Hepatocyte (in vitro differentiated cells): ENCODE data around the gene PPFIBP2. TPM values are rescaled to one million over a fixed set of nuclear protein-coding genes. Genes with fewer than 3 reads are reported as not detected.

Experiments used
- DNase-seq: peaks from one replicate; pipeline ENCODE4 v3.0.0-alpha.2; 2016; ENCODE audit warnings: low spot score
- H2AFZ ChIP-seq: fragments of 200-600 bp; sonication (generic); 2 replicates; pipeline ENCODE4 v1.6.0; 2016; ENCODE audit warnings: antibody characterized with exemption, mild to moderate bottlenecking
- H3K27ac ChIP-seq: fragments of 200-600 bp; sonication (generic); 2 replicates; pipeline ENCODE4 v1.5.1; 2016; ENCODE audit warnings: mild to moderate bottlenecking
- H3K27me3 ChIP-seq: fragments of 200-600 bp; sonication (generic); 2 replicates; pipeline ENCODE4 v1.6.1; 2016
- H3K36me3 ChIP-seq: fragments of 200-600 bp; sonication (generic); replicated peaks from 2 replicates; pipeline ENCODE4 v1.5.1; 2016; ENCODE audit warnings: low read depth; ENCODE audit not compliant: insufficient read depth
- H3K4me1 ChIP-seq: fragments of 200-600 bp; sonication (generic); 2 replicates; pipeline ENCODE4 v1.5.1; 2016; ENCODE audit warnings: mild to moderate bottlenecking, moderate library complexity; ENCODE audit not compliant: insufficient read depth
- H3K4me2 ChIP-seq: fragments of 200-600 bp; sonication (generic); 2 replicates; pipeline ENCODE4 v1.6.0; 2016
- H3K4me3 ChIP-seq: fragments of 200-600 bp; sonication (generic); 2 replicates; pipeline ENCODE4 v1.5.1; 2016; ENCODE audit warnings: mild to moderate bottlenecking
- H3K79me2 ChIP-seq: fragments of 200-600 bp; sonication (generic); 2 replicates; pipeline ENCODE4 v1.6.0; 2017; ENCODE audit warnings: mild to moderate bottlenecking
- H3K9me2 ChIP-seq: fragments of 200-600 bp; sonication (generic); replicated peaks from 2 replicates; pipeline ENCODE4 v1.6.0; 2017; ENCODE audit warnings: mild to moderate bottlenecking; ENCODE audit not compliant: insufficient read depth
- H3K9me3 ChIP-seq: fragments of 200-600 bp; sonication (generic); 2 replicates; pipeline ENCODE4 v1.5.1; 2016; ENCODE audit warnings: low read depth, mild to moderate bottlenecking
- H4K20me1 ChIP-seq: fragments of 200-600 bp; sonication (generic); 2 replicates; pipeline ENCODE4 v1.6.0; 2016; ENCODE audit warnings: mild to moderate bottlenecking; ENCODE audit not compliant: insufficient read depth, poor library complexity, severe bottlenecking
- EZH2 ChIP-seq: fragments of 200-600 bp; sonication (generic); IDR thresholded peaks from 2 replicates; pipeline ENCODE4 v1.6.1; 2016; ENCODE audit warnings: antibody characterized with exemption, mild to moderate bottlenecking, borderline replicate concordance
- EZH2phosphoT487 ChIP-seq: fragments of 200-600 bp; sonication (generic); IDR thresholded peaks from one replicate; pipeline ENCODE4 v1.6.1; 2018; ENCODE audit warnings: antibody characterized with exemption, mild to moderate bottlenecking, low read depth, moderate library complexity; ENCODE audit not compliant: unreplicated experiment, severe bottlenecking
- WGBS: methylation state at CpG from one replicate; pipeline ENCODE4 v1.1.6; 2016; ENCODE audit warnings: low lambda C conversion rate; ENCODE audit errors: missing lambda C conversion rate; 5-methylcytosine and 5-hydroxymethylcytosine counted together
- polyA plus RNA-seq: library from polyadenylated mRNA; unstranded; fragments of >200 nt; fragmentation: Nextera tagmentation; extraction: Ambion mirVana; gene quantifications from 2 replicates; pipeline ENCODE4 v1.2.1, GENCODE V29; 2016
- total RNA-seq: library from RNA; depleted of rRNA; stranded (reverse); fragments of >200 nt; gene quantifications from 2 replicates; pipeline ENCODE4 v1.2.3, GENCODE V29; 2014
- TF ChIP-seq, protein P1 (sequence below): fragments of 200-600 bp; sonication (generic); IDR thresholded peaks from 2 replicates; pipeline ENCODE4 v1.5.1; 2016; ENCODE audit warnings: antibody characterized with exemption, mild to moderate bottlenecking; ENCODE audit not compliant: poor library complexity

The PPFIBP2 gene
- total and polyA plus RNA-seq, 2 experiments from 2014 or later: 33.9 to 55.8 TPM

GRCh38 chr11:7532405-7533145, 18.8 kb downstream of the PPFIBP2 start:
- Histone ChIP-seq H3K4me2 (no peak overlapping the region), H3K9me3 (no peaks in the 10 kb centered on the region), H3K4me3 (no peak overlapping the region), H3K4me1 (peaks cover 11% of the 10 kb centered on the region), H4K20me1 (no peaks in the 10 kb centered on the region), H3K27me3 (no peaks in the 10 kb centered on the region), H3K9me2 (no peaks in the 10 kb centered on the region), H3K36me3 (no peaks in the 10 kb centered on the region), H2AFZ (no peak overlapping the region), H3K79me2 (peaks cover 29% of the 10 kb centered on the region), H3K27ac (peak overlapping the region; percentile 8)
- 79% methylated on average over 8 of the region's 8 CpGs for WGBS
- TF ChIP-seq EZH2phosphoT487 (no peak), EZH2 (no peak)
- TF ChIP-seq, protein P1, sequence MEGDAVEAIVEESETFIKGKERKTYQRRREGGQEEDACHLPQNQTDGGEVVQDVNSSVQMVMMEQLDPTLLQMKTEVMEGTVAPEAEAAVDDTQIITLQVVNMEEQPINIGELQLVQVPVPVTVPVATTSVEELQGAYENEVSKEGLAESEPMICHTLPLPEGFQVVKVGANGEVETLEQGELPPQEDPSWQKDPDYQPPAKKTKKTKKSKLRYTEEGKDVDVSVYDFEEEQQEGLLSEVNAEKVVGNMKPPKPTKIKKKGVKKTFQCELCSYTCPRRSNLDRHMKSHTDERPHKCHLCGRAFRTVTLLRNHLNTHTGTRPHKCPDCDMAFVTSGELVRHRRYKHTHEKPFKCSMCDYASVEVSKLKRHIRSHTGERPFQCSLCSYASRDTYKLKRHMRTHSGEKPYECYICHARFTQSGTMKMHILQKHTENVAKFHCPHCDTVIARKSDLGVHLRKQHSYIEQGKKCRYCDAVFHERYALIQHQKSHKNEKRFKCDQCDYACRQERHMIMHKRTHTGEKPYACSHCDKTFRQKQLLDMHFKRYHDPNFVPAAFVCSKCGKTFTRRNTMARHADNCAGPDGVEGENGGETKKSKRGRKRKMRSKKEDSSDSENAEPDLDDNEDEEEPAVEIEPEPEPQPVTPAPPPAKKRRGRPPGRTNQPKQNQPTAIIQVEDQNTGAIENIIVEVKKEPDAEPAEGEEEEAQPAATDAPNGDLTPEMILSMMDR: no peak
- DNase-seq: no peak

- no peak overlapping the region for H3K4me3 ChIP-seq
- peaks cover 16% of the 10 kb centered on the region for H3K4me1 ChIP-seq
- no peak overlapping the region for H3K27ac ChIP-seq
- TF ChIP-seq EZH2: no peak
- no peak for TF ChIP-seq EZH2phosphoT487
- TF ChIP-seq, protein P1: no peak
- no peak for DNase-seq
- 88% methylated on average over 8 of the region's 8 CpGs for WGBS
- no peak overlapping the region for H3K4me2 ChIP-seq
- H3K9me2 ChIP-seq: no peaks in the 10 kb centered on the region
- H3K79me2 ChIP-seq: peaks cover 28% of the 10 kb centered on the region
- H3K9me3 ChIP-seq: no peaks in the 10 kb centered on the region
- no peaks in the 10 kb centered on the region for H4K20me1 ChIP-seq
- no peaks in the 10 kb centered on the region for H3K36me3 ChIP-seq
- no peaks in the 10 kb centered on the region for H3K27me3 ChIP-seq
- no peak overlapping the region for H2AFZ ChIP-seq
Measured at GRCh38 chr11:7533199-7534041, 19.6 kb downstream of the PPFIBP2 start.

- Histone ChIP-seq H3K4me3 (no peak overlapping the region), H3K36me3 (no peaks in the 10 kb centered on the region), H3K4me2 (no peak overlapping the region), H3K4me1 (peaks cover 22% of the 10 kb centered on the region), H3K9me2 (no peaks in the 10 kb centered on the region), H3K9me3 (no peaks in the 10 kb centered on the region), H4K20me1 (no peaks in the 10 kb centered on the region), H2AFZ (no peak overlapping the region), H3K27ac (no peak overlapping the region), H3K79me2 (peaks cover 28% of the 10 kb centered on the region), H3K27me3 (no peaks in the 10 kb centered on the region)
- DNase-seq: no peak
- TF ChIP-seq, protein P1: no peak
- TF ChIP-seq EZH2: no peak
- TF ChIP-seq EZH2phosphoT487: no peak
Measured at GRCh38 chr11:7534042-7534378, 20.2 kb downstream of the PPFIBP2 start.
